Spinal cord (tissue), 10 donors: Measurements from ENCODE around the gene ARF1. TPM values are rescaled to one million over a fixed set of nuclear protein-coding genes. Genes with fewer than 3 reads are reported as not detected.

Source experiments
- DNase-seq, 6 donors: peaks; one replicate each; pipeline versions ENCODE4 v3.0.0 to v3.0.0-alpha.2; 2013 to 2015; ENCODE audit warnings: low spot score in 6 of 6, low read depth in 4 of 6
- H3K27ac ChIP-seq: one replicate; pipeline ENCODE4 v1.5.1; 2013; ENCODE audit warnings: low read depth, low read length, control low read depth
- H3K27me3 ChIP-seq: one replicate; pipeline ENCODE4 v1.6.1; 2013; ENCODE audit warnings: low read length; ENCODE audit not compliant: control insufficient read depth, insufficient read depth
- H3K36me3 ChIP-seq: one replicate; pipeline ENCODE4 v1.6.1; 2013; ENCODE audit warnings: low read length; ENCODE audit not compliant: control insufficient read depth, insufficient read depth
- H3K4me1 ChIP-seq: one replicate; pipeline ENCODE4 v1.6.1; 2013; ENCODE audit warnings: low read length; ENCODE audit not compliant: control insufficient read depth, insufficient read depth
- H3K4me3 ChIP-seq: one replicate; pipeline ENCODE4 v1.5.1; 2013; ENCODE audit warnings: low read depth, low read length, control low read depth
- H3K9me3 ChIP-seq: one replicate; pipeline ENCODE4 v1.6.1; 2013; ENCODE audit warnings: low read length; ENCODE audit not compliant: control insufficient read depth, insufficient read depth
- WGBS: methylation state at CpG from one replicate; pipeline ENCODE4 v1.1.5; 2013; ENCODE audit warnings: missing lambda C conversion rate; ENCODE audit not compliant: insufficient coverage; 5-methylcytosine and 5-hydroxymethylcytosine counted together
- polyA plus RNA-seq, 2 donors: library from polyadenylated mRNA; unstranded; fragments of 120-200 nt; gene quantifications; one replicate each; pipeline ENCODE4 v1.2.1, GENCODE V29; 2013; ENCODE audit not compliant: insufficient read length in 2 of 2
- total RNA-seq, 2 donors: library from RNA; depleted of rRNA in 1 of 2; stranded (reverse); fragments of 120-200 nt in 1 of 2; fragments of >200 nt in 1 of 2; gene quantifications; one replicate each; pipeline versions ENCODE4 v1.2.3 to v1.2.4, GENCODE V29; 2013 to 2014
- donor health status: healthy.

Gene ARF1
- total and polyA plus RNA-seq, 4 donors, result 119 to 377 (median 244) TPM

- H3K4me3 ChIP-seq, result no peak overlapping the region
- WGBS, result no CpG with 5 or more reads among the region's 1 CpG
- H3K27ac ChIP-seq, result no peak overlapping the region
- DNase-seq, result no peak
- H3K36me3 ChIP-seq, result peaks cover 8% of the 10 kb centered on the region
- no peaks in the 10 kb centered on the region for H3K9me3 ChIP-seq
- peaks cover 23% of the 10 kb centered on the region for H3K4me1 ChIP-seq
- H3K27me3 ChIP-seq, result peaks cover 8% of the 10 kb centered on the region
Measured at GRCh38 chr1:228136901-228137300, 54.4 kb downstream of the ARF1 start.

GRCh38 chr1:228139406-228139930 is 57.0 kb downstream of the ARF1 start:
- DNase-seq, result no peak
- peak overlapping the region; percentile 84 for H3K27ac ChIP-seq
- WGBS, result 23% methylated on average over 28 of the region's 30 CpGs
- peaks cover 29% of the 10 kb centered on the region for H3K36me3 ChIP-seq
- H3K27me3 ChIP-seq, result peaks cover 4% of the 10 kb centered on the region
- peaks cover 43% of the 10 kb centered on the region for H3K4me1 ChIP-seq
- H3K4me3 ChIP-seq, result peak overlapping the region; percentile 82
- no peaks in the 10 kb centered on the region for H3K9me3 ChIP-seq

- Histone ChIP-seq H3K27ac (peak within 1 kb of the TSS; percentile 84), H3K4me3 (peak within 1 kb of the TSS; percentile 82), H3K9me3 (no peaks in the 10 kb centered on the region), H3K36me3 (peaks cover 35% of the 10 kb centered on the region), H3K27me3 (no peaks in the 10 kb centered on the region), H3K4me1 (peaks cover 44% of the 10 kb centered on the region)
- DNase-seq, result peak; percentile 83 to 99 (median 92)
- under 1% methylated on average over 95 of the region's 95 CpGs for WGBS
Measured at GRCh38 chr1:228139931-228140723, 57.6 kb downstream of the ARF1 start, which contains the start of gene GUK1. GUK1 (plus strand) TSS chr1:228140279; CDS start chr1:228140303, 24 bp downstream.

GRCh38 chr1:228140724-228141225 is 58.3 kb downstream of the ARF1 start:
- DNase-seq, result no peak
- WGBS, result 12% methylated on average over 25 of the region's 25 CpGs

GRCh38 chr1:228141226-228142044 is 58.9 kb downstream of the ARF1 start:
- 70% methylated on average over 26 of the region's 27 CpGs for WGBS
- Histone ChIP-seq H3K4me3 (peak overlapping the region; percentile 82), H3K27ac (peak overlapping the region; percentile 84), H3K9me3 (no peaks in the 10 kb centered on the region), H3K36me3 (peaks cover 48% of the 10 kb centered on the region), H3K27me3 (no peaks in the 10 kb centered on the region), H3K4me1 (peaks cover 44% of the 10 kb centered on the region)
- DNase-seq, result no peak

More at GRCh38 chr1:228140724-228141225, 58.3 kb downstream of the ARF1 start:
- Histone ChIP-seq H3K4me1 (peaks cover 44% of the 10 kb centered on the region), H3K4me3 (peak overlapping the region; percentile 82), H3K27ac (peak overlapping the region; percentile 84), H3K36me3 (peaks cover 42% of the 10 kb centered on the region), H3K27me3 (no peaks in the 10 kb centered on the region), H3K9me3 (no peaks in the 10 kb centered on the region)

GRCh38 chr1:228142155-228142691 is 59.7 kb downstream of the ARF1 start:
- 88% methylated on average over 14 of the region's 16 CpGs for WGBS
- no peak overlapping the region for H3K27ac ChIP-seq
- no peaks in the 10 kb centered on the region for H3K9me3 ChIP-seq
- no peak overlapping the region for H3K4me3 ChIP-seq
- no peaks in the 10 kb centered on the region for H3K27me3 ChIP-seq
- DNase-seq, result no peak
- H3K36me3 ChIP-seq, result peaks cover 56% of the 10 kb centered on the region
- peaks cover 44% of the 10 kb centered on the region for H3K4me1 ChIP-seq

GRCh38 chr1:228142701-228143136 is 60.2 kb downstream of the ARF1 start:
- Histone ChIP-seq H3K4me3 (no peak overlapping the region), H3K9me3 (no peaks in the 10 kb centered on the region), H3K4me1 (peaks cover 44% of the 10 kb centered on the region), H3K27me3 (no peaks in the 10 kb centered on the region), H3K36me3 (peaks cover 61% of the 10 kb centered on the region), H3K27ac (no peak overlapping the region)
- DNase-seq, result no peak
- WGBS, result 84% methylated on average over 11 of the region's 11 CpGs

- DNase-seq, result no peak
Measured at GRCh38 chr1:228143480-228144192, 61.1 kb downstream of the ARF1 start.

More at GRCh38 chr1:228143480-228144192, 61.1 kb downstream of the ARF1 start:
- Histone ChIP-seq H3K27me3 (no peaks in the 10 kb centered on the region), H3K4me3 (no peak overlapping the region), H3K4me1 (peaks cover 53% of the 10 kb centered on the region), H3K36me3 (peaks cover 70% of the 10 kb centered on the region), H3K9me3 (no peaks in the 10 kb centered on the region), H3K27ac (no peak overlapping the region)
- 89% methylated on average over 12 of the region's 12 CpGs for WGBS
